22Rv1 (cell line): ENCODE results near the gene OR4D6.

ENCODE experiments used
- H3K27ac ChIP-seq: fragments of 450-650 bp; 2 replicates; pipeline ENCODE4 v1.5.1; 2017
- CTCF ChIP-seq: fragments of 450-650 bp; IDR thresholded peaks from 2 replicates; pipeline ENCODE4 v1.5.1; 2017; ENCODE audit warnings: mild to moderate bottlenecking
- ZFX ChIP-seq: fragments of 450-650 bp; IDR thresholded peaks from 2 replicates; pipeline ENCODE4 v1.6.1; 2017; ENCODE audit warnings: antibody characterized with exemption, borderline replicate concordance

Gene OR4D6

GRCh38 chr11:59448484-59448883, 8.3 kb upstream of the OR4D6 start:
- no peak for TF ChIP-seq ZFX
- TF ChIP-seq CTCF = no peak
- H3K27ac ChIP-seq = no peak overlapping the region

- no peak for TF ChIP-seq CTCF
- no peak overlapping the region for H3K27ac ChIP-seq
Measured at GRCh38 chr11:59459916-59460315, 3.2 kb downstream of the OR4D6 start.

GRCh38 chr11:59463190-59463641, 6.5 kb downstream of the OR4D6 start:
- H3K27ac ChIP-seq = no peak overlapping the region
- TF ChIP-seq CTCF (no peak), ZFX (no peak)

- TF ChIP-seq CTCF = no peak
- no peak for TF ChIP-seq ZFX
- no peak within 1 kb of the TSS for H3K27ac ChIP-seq
Measured at GRCh38 chr11:59473015-59473414, 16.3 kb downstream of the OR4D6 start, which contains the start of gene OR4D10. OR4D10 (plus strand) TSS chr11:59473315; CDS start chr11:59477430, 4,115 bp downstream.

- no peak overlapping the region for H3K27ac ChIP-seq
- TF ChIP-seq CTCF (no peak), ZFX (no peak)
Measured at GRCh38 chr11:59475176-59475575, 18.4 kb downstream of the OR4D6 start.

GRCh38 chr11:59479906-59480305, 23.1 kb downstream of the OR4D6 start:
- no peak for TF ChIP-seq CTCF
- no peak for TF ChIP-seq ZFX
- no peak overlapping the region for H3K27ac ChIP-seq

GRCh38 chr11:59480359-59480758, 23.6 kb downstream of the OR4D6 start:
- TF ChIP-seq ZFX (no peak), CTCF (no peak)
- H3K27ac ChIP-seq = no peak overlapping the region
